NCI-H748 (cell line): Measurements from ENCODE around the gene ADCK1.
"Not testable (repeated sequence)": the region's sequence is repeated elsewhere in the genome, so short reads cannot be mapped to it uniquely, and the experiment has no call there.

ENCODE experiments used
- DNase-seq: peaks from one replicate; lab custom pipeline; 2025; ENCODE audit not compliant: unreplicated experiment; lab: John Stamatoyannopoulos, UW

ADCK1 gene

GRCh38 chr14:77799863-77800730, at the start of gene ADCK1:
Gene ADCK1 (plus strand): TSS chr14:77800109. CDS start chr14:77818979, 18,870 bp downstream.
- peak; percentile 91 for DNase-seq

GRCh38 chr14:77752266-77752665, 47.6 kb upstream of the ADCK1 start:
- DNase-seq, result no peak

GRCh38 chr14:77752799-77753516, 47.0 kb upstream of the ADCK1 start:
- DNase-seq, result no peak

GRCh38 chr14:77760381-77761204, 39.3 kb upstream of the ADCK1 start, which contains the start of gene SNW1:
Gene SNW1 (minus strand): TSS chr14:77761156. CDS start chr14:77761127, 29 bp downstream.
- peak; percentile 97 for DNase-seq

GRCh38 chr14:77761205-77761931, 38.5 kb upstream of the ADCK1 start:
- peak; percentile 36 for DNase-seq

- DNase-seq, result no peak
Observed at GRCh38 chr14:77763316-77763715, 36.6 kb upstream of the ADCK1 start.

GRCh38 chr14:77763978-77764377, 35.9 kb upstream of the ADCK1 start:
- DNase-seq, result no peak

- DNase-seq, result not testable (repeated sequence)
Observed at GRCh38 chr14:77768442-77769069, 31.4 kb upstream of the ADCK1 start.

GRCh38 chr14:77773966-77774365, 25.9 kb upstream of the ADCK1 start:
- not testable (repeated sequence) for DNase-seq

- no peak for DNase-seq
Observed at GRCh38 chr14:77782202-77782601, 17.7 kb upstream of the ADCK1 start.

GRCh38 chr14:77786148-77786547, 13.8 kb upstream of the ADCK1 start:
- DNase-seq, result no peak

GRCh38 chr14:77790566-77791224, 9.2 kb upstream of the ADCK1 start:
- DNase-seq, result no peak

- DNase-seq, result no peak
Observed at GRCh38 chr14:77791225-77791600, 8.7 kb upstream of the ADCK1 start.

- DNase-seq, result not testable (repeated sequence)
Observed at GRCh38 chr14:77793255-77793654, 6.7 kb upstream of the ADCK1 start.

- DNase-seq, result no peak
Observed at GRCh38 chr14:77794357-77794756, 5.6 kb upstream of the ADCK1 start.

- DNase-seq, result not testable (repeated sequence)
Observed at GRCh38 chr14:77799456-77799855, 453 bp upstream of the ADCK1 start.

- no peak for DNase-seq
Observed at GRCh38 chr14:77800814-77801213, 905 bp downstream of the ADCK1 start.

GRCh38 chr14:77804592-77804991, 4.7 kb downstream of the ADCK1 start:
- peak; percentile 29 for DNase-seq

GRCh38 chr14:77805706-77806105, 5.8 kb downstream of the ADCK1 start:
- DNase-seq, result no peak

GRCh38 chr14:77808250-77808649, 8.3 kb downstream of the ADCK1 start:
- no peak for DNase-seq
